Gastrocnemius medialis (tissue), 4 donors: ENCODE results near the gene RNF182.

ENCODE experiments used
- POLR2A ChIP-seq, 2 donors: fragments of 450-650 bp; IDR thresholded peaks; one replicate each; pipeline ENCODE4 v1.6.1; 2017; ENCODE audit warnings: antibody characterized with exemption in 2 of 2, mild to moderate bottlenecking in 2 of 2, moderate library complexity in 2 of 2
- TF ChIP-seq, protein P1 (sequence below), 5 experiments: fragments of 450-650 bp in 3 of 5; fragments of 200-600 bp in 2 of 5; sonication (generic) in 2 of 5; IDR thresholded peaks in 4 of 5; conservative IDR thresholded peaks in 1 of 5; 1 replicate in 4 of 5; 2 replicates in 1 of 5; pipeline ENCODE4 v1.5.1; 2016 to 2019; ENCODE audit warnings: antibody characterized with exemption in 5 of 5, mild to moderate bottlenecking in 3 of 5, moderate library complexity in 3 of 5

GRCh38 chr6:14009431-14009830 is 84.7 kb downstream of the RNF182 start:
- TF ChIP-seq, protein P1, sequence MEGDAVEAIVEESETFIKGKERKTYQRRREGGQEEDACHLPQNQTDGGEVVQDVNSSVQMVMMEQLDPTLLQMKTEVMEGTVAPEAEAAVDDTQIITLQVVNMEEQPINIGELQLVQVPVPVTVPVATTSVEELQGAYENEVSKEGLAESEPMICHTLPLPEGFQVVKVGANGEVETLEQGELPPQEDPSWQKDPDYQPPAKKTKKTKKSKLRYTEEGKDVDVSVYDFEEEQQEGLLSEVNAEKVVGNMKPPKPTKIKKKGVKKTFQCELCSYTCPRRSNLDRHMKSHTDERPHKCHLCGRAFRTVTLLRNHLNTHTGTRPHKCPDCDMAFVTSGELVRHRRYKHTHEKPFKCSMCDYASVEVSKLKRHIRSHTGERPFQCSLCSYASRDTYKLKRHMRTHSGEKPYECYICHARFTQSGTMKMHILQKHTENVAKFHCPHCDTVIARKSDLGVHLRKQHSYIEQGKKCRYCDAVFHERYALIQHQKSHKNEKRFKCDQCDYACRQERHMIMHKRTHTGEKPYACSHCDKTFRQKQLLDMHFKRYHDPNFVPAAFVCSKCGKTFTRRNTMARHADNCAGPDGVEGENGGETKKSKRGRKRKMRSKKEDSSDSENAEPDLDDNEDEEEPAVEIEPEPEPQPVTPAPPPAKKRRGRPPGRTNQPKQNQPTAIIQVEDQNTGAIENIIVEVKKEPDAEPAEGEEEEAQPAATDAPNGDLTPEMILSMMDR (IDR thresholded peaks at IDR 0.05 in 4 of 5, conservative IDR thresholded peaks at IDR 0.05 in 1 of 5): no peak
- TF ChIP-seq POLR2A (IDR thresholded peaks at IDR 0.05): no peak
